Brain pericyte (primary cell): ENCODE measurements around the gene DVL2.

Experiments
- DNase-seq: peaks from one replicate; pipeline ENCODE4 v3.0.0-alpha.2; 2012; ENCODE audit warnings: low read depth, low spot score

DVL2 gene

GRCh38 chr17:7238420-7239090, 4.2 kb upstream of the DVL2 start:
- no peak for DNase-seq

GRCh38 chr17:7237761-7238419, 3.6 kb upstream of the DVL2 start:
- DNase-seq = no peak

GRCh38 chr17:7237266-7237760, 3.0 kb upstream of the DVL2 start:
- no peak for DNase-seq

GRCh38 chr17:7236808-7237207, 2.5 kb upstream of the DVL2 start:
- no peak for DNase-seq

GRCh38 chr17:7235693-7236665, 1.7 kb upstream of the DVL2 start:
- no peak for DNase-seq

GRCh38 chr17:7233701-7234082, 625 bp downstream of the DVL2 start:
- no peak for DNase-seq

- DNase-seq = no peak
Observed at GRCh38 chr17:7232114-7232513, 2.2 kb downstream of the DVL2 start.

GRCh38 chr17:7229504-7229903, 4.8 kb downstream of the DVL2 start:
- no peak for DNase-seq

GRCh38 chr17:7228920-7229319, 5.4 kb downstream of the DVL2 start:
- no peak for DNase-seq

- DNase-seq = no peak
Observed at GRCh38 chr17:7226721-7227710, 7.3 kb downstream of the DVL2 start.

- no peak for DNase-seq
Observed at GRCh38 chr17:7225711-7226331, 8.5 kb downstream of the DVL2 start.

GRCh38 chr17:7224661-7225111, 9.6 kb downstream of the DVL2 start:
- DNase-seq = no peak

GRCh38 chr17:7224110-7224509, 10.2 kb downstream of the DVL2 start:
- no peak for DNase-seq

- no peak for DNase-seq
Observed at GRCh38 chr17:7223375-7223774, 10.9 kb downstream of the DVL2 start.

GRCh38 chr17:7222972-7223292, 11.4 kb downstream of the DVL2 start:
- no peak for DNase-seq

- no peak for DNase-seq
Observed at GRCh38 chr17:7222093-7222971, 12.0 kb downstream of the DVL2 start.

GRCh38 chr17:7221278-7222092, 12.8 kb downstream of the DVL2 start:
- no peak for DNase-seq

GRCh38 chr17:7220593-7221277, 13.6 kb downstream of the DVL2 start:
- no peak for DNase-seq
